Caki2 (cell line): ENCODE results near the gene MGAT5B. TPM values are rescaled to one million over a fixed set of nuclear protein-coding genes. Genes with fewer than 3 reads are reported as not detected.

Experiments used
- DNase-seq: peaks from one replicate; pipeline ENCODE4 v3.0.0-alpha.2; 2015; ENCODE audit warnings: low read depth
- in situ Hi-C: cut with HindIII; loops from 2 replicates; pipeline ENCODE4 v1.10.0; 2016; ENCODE audit warnings: low sequenced_read_pairs, low pct_unique_long_range_greater_than_20kb, mixed read lengths
- total RNA-seq: library from RNA; depleted of rRNA; stranded (reverse); fragments of >200 nt; shearing (Covaris generic); gene quantifications from 2 replicates; pipeline ENCODE4 v1.2.3, GENCODE V29; 2014; ENCODE audit warnings: low replicate concordance

The MGAT5B gene
- total RNA-seq, 1 experiment from 2014 or later, result 3.1 TPM

DNA sequence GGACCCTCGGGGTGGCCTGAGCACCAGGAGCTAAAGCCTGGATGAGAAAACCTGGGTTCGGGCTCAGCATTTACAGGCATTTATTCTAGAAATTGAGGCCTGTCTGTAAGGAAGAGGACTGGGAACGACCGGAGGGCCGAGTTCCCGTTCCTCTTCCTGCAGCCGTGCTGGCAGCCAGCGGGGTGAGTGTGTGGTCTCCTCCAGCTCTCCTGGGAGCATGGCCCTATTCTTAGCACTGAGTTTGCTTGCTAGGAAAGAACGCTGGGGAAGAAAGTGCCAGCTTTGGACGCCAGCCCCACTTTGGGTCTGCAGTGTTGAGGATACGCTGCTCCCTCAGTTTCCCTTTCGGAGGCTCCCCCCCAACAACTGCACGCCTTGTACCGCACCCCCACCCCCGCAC is 49.6 kb downstream of the MGAT5B start:
- in situ Hi-C loops, result no loop called here

DNA sequence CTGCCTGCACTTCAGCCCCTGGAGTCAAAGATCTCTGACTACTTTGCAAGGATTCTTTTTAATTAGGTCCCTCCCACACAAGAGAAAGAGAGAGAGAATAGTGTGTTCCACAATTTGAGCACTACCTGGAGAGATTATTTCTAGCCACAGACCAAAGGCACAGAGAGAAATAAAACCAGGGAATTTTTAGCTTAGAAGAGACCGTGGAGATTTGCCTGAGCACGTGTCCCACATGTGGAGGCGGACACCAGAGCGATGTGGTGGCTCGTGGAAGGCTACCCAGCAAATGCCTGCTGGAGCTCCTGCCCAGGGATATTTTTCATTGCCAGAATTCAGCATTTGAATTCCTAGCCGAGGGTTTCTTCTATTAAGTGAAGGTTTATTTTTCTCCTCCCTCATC is 50.6 kb downstream of the MGAT5B start:
- in situ Hi-C loops, result no loop called here
- no peak for DNase-seq

More for the DNA sequence above, 49.6 kb downstream of the MGAT5B start:
- no peak for DNase-seq

DNA sequence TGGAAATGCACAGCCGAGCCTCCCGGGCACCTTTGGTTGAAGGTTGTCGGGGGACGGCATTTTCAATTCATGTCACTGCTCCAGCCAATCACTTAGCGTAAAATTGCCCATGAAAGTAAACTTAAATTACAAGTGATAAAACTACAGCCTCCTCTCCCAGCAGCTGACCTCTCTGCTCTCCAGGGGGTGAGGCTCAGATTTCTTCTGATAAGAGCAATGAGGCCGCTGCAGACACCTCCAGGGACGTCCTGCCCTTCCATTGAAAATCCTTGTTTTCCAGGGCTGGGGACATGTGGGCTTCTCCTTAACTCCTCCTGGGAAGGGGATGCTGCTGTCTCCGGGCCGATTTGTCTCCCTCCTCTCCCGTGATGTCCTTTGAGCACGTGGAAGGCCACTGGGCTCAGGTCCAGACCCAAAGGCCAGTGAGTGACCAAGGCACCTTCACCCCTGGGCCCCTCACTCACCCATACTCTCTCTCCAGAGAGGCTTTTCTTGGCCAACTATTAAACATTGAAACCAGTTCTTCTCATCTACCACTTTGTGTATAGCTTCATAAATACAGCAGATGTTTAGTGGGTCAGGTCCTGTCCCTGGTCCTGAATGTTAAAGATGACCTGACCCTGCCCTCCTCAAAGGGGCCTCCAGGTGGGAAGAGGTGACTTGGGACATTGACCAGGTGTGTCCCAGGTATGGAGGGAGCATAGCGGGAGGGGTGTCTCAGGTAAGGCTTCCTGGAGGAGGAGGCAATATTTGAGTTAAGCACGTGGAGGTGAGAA is 52.3 kb downstream of the MGAT5B start:
- DNase-seq, result no peak
- in situ Hi-C loops, result no loop called here

DNA sequence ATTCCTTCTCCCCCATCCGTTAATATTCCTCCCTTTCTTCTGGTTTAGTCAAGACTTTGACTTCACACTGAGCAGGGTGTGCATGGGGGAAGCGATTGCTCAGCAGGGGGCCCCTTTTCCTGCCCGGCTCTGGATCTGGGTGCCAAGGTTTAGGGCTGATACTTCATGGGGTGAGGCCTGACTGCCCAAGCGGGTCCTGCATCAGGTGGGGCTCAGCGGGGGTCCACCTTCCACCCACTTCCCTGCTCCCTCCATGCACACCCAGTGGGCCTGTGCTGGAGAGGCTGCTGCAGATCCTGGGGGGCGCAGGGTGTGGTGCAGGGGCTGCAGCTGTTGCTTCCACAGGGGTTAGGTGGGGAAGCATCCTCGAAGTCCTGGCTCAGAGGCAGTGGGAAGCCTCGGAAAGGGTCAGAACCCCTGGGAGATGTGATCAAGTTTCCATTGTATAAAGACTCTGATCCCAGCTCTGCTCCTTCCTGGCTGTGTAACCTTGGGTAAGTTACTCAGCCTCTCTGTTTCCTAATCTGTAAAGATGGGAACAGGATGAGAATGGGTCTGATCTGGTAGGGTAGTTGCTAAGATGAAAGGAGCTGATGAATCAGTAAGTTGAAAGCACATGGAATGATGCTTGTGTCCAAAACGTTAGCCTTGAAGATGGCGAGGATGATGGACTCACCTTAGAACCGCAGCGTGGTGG is 53.3 kb downstream of the MGAT5B start:
- in situ Hi-C loops, result no loop called here
- DNase-seq, result no peak

DNA sequence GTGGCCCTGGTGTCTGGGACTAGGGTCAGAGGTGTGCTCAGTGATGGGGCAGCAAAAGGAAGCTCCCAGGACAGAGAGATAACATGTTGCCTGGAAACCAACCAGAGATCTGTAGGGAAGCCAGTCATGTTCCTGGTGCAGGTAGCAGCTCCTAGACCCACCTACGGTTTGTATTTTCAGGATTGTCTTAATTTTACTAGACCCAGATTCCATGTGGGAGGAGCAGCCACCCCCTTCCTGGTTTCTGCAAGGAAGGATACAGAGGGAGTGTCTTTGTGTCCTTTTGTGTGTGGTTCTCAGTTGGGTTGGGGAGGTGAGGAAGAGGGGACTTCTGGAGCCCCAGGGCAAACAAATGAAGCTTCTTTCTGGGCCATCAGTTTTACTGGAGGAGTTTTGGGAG is 53.9 kb downstream of the MGAT5B start:
- no peak for DNase-seq
- in situ Hi-C loops, result no loop called here

DNA sequence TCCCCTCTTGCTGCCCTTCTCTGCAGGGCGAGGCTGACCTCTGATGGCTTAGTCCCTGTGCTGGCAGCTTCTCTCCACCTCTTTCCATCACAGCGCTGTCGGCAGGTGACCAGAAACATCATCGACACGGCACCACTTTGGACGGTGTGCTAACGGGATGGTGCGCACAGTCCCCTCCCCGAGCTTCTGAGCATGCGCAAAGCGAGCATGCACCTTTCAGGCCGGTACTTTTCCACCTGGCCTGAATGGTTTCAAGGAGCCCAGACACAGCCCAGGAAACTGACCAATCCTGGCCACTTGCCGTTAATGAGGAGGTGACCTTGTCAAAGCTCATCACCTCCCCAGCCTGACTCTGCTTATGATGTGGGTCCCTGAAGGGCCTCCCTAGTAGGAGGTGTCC is 54.8 kb downstream of the MGAT5B start:
- in situ Hi-C loops, result no loop called here
- no peak for DNase-seq

DNA sequence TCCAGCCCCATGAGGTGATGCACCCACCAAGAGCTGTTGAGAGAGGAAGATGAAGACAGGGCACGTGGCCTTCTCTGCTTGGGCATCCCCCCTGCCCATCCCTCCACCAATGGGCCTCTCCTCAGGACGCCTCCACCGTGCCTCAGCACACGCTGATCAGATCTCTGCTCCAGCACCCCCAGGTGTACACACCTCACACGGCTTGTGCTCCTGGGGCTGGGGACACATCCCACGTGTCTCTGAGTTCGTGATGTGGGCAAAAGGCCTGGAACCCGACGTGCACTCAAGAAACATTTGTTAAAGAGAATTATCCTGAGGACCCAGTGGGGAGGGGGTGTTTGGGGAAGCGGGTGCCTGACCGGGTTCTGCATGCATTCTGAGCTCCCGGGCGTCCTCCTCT is 55.3 kb downstream of the MGAT5B start:
- in situ Hi-C loops, result no loop called here
- DNase-seq, result no peak

DNA sequence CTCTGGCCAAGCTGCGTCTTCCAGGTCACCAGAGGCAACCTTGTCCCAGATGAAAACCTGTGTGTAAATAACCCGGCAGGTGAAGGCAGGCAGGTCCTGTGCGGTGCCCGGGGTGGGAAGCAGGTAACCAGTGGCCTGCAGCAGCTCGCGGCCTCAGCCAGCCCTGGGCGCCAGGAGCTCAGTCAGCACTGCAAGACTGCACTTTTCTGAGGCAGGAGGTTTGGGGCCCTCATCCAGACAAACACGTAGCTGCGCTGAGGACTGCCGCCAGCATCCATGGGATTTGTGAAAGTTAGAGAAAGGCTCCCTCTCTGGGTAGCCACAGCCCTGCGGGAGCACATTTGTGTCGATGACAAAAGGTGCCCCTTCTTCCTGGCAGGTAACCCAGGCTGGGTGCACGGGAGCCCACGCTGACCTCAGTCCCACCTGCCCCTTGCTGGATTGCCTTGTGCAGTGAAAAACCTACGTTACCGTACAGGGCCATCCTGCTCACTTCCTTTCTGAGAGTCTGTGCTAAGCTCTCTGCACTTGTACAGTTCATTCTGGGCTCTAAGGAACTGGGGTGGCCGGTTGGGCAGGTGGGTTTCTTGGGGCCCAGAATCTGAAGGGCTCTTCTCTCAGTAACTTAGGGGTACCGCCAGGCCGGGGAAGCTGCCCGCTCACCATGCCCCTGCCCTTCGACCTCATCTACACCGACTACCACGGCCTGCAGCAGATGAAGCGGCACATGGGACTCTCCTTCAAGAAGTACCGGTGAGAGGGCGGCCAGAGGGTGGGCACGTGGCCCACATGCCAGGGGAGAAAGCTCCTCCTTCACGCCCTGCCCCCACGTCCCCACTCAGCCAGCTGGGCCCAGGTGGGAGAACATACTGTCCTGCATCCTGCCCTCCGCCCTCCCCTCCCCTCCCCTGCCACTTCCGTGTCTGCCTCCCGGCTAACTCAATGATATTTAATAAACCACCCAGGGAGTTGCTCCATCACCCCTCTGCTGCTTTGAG is 56.4 kb downstream of the MGAT5B start:
- in situ Hi-C loops, result no loop called here
- DNase-seq, result no peak

DNA sequence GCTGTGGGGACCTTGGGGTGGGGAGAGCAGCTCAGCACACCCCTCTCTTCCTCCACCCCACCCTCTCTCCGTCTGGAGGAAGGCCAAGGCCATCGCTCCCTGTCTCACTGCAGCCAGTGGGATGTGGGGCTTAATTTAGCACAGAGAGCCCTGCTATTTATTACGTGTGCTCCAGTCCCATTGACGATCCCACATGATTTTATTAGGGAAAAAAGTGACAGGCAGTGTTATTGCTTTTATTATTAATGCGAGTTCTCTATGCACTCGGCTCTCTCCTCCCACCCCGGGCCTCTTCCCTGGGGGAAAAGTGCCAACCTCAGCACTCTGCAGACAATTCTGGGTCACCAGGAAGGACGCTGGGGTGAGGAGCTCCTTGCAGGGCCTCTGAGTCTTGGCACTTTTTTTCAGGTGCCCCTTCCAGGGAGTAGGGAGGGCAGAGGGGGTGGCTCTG is 57.3 kb downstream of the MGAT5B start:
- DNase-seq, result no peak
- in situ Hi-C loops, result no loop called here

DNA sequence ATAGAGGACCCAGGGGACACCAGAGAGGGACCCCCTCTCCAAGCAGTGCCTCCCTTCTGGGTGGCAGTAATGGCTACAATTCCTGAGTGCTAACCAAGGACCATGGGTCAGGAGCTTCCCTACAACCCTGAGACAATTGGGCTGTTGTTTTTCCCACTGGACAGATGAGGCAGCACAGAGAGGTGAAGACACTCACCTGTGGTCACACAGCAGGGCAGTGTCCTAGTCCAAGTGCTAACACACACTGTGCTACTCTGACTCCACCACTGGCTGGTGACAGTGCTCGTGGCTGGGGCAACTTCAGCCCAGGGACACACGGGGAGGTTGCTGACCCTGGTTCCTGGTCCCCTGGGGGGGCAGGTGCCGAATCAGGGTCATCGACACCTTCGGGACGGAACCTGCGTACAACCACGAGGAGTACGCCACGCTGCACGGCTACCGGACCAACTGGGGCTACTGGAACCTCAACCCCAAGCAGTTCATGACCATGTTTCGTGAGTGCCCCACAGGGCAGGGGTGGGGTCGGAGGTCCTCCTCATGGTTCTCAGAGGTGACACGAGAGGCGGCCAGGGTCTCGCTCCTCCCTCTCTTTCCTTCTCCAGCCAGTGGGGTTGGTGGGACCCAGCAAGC is 58.1 kb downstream of the MGAT5B start:
- in situ Hi-C loops, result no loop called here

DNA sequence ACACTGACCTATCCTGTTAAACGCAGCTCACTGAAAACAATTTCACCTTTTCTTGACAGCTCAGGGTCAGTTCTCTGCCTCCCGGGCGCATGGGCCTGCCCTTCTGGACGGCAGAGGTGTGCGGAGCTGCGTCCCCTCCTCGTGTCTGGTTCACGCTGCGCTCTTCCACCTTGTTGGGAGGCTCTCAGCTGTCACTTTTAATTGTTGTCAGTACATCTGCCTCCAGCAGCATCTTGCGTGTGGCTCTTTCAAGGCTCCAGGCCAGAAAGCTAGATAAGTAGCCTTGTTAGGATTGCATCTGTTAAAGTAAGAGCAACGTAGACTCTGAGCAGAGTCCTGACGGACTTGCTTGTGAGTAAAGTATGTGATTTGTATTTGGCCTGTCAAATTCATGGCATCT is 59.4 kb downstream of the MGAT5B start:
- no peak for DNase-seq
- in situ Hi-C loops, result no loop called here

More for the DNA sequence above, 58.1 kb downstream of the MGAT5B start:
- DNase-seq, result no peak

DNA sequence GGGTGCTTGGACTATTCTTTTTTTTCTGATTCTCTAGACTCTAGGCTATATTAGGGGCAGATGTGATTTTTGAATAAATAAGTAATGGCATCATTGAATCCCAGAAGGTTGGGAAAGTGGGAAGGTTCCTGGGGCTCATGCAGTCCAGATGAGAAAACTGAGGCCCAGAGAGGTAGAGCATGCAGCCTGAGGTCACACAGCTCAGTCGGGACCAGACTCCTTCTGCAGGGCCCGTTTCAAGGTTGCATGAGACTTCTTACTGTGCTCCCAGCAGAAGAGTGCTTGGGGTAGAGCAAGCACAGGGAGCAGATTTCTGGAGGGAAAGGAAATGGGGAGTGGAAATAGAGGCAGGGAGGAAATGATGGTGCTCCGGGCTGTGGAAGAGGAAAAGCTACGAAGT is 59.8 kb downstream of the MGAT5B start:
- in situ Hi-C loops, result no loop called here
- DNase-seq, result no peak

DNA sequence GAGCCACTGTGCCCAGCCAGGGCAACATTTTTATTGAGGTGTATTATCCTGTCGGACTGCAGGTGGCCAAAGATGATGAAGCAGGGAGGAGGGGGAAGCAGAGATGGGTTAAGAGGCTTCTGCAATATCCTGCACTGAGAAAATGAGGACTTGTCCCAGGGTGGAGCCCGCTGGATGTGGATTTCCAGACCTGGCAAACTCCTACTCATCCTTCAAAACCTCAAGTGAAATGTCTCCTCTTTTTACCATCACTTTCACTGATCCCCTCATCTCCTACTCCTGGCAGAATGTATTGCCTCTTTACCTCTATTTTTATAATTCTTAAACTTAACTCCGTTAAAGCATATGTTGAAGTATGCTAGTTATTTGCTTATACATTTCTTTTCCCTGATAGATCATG is 60.9 kb downstream of the MGAT5B start:
- DNase-seq, result no peak
- in situ Hi-C loops, result no loop called here

DNA sequence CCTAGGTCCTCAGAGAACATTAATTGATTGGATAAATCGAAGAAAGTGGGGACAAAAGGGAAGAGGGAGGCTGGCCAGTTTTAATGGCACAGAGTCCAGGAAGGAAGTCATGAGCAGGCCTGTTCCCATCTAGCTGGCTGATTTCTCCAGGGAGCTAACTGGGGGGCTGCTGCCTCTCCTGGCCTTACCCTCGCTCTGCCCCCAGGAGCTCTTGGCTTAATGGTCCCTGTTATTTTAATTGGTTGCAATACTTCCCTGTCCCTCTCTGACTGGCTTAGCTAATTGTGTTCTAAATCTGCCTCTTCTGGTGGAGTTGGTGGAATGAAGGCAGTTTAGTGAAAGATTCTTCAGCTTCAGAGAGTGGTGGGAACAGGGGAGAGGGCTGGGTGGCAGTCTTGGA is 61.4 kb downstream of the MGAT5B start:
- DNase-seq, result no peak
- in situ Hi-C loops, result no loop called here

DNA sequence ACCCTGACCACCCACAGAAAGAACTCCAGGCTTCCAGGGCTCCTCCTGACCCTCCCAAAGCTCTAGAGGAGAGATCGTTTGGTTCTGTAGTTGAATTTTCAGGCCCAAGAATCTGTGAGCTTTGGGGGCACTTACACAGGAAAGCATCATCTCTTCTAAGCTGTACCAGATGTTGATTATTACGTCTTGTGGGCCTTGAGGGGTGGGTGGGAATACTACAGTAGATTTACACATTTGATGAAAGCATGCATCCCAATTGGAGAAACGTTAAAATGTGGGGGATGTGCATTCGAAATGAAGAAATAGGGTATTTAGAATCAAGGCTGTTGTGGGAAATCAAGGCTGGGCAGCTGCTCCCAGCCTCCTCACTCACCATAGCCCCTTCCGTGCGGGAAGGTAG is 61.9 kb downstream of the MGAT5B start:
- in situ Hi-C loops, result no loop called here
- no peak for DNase-seq

DNA sequence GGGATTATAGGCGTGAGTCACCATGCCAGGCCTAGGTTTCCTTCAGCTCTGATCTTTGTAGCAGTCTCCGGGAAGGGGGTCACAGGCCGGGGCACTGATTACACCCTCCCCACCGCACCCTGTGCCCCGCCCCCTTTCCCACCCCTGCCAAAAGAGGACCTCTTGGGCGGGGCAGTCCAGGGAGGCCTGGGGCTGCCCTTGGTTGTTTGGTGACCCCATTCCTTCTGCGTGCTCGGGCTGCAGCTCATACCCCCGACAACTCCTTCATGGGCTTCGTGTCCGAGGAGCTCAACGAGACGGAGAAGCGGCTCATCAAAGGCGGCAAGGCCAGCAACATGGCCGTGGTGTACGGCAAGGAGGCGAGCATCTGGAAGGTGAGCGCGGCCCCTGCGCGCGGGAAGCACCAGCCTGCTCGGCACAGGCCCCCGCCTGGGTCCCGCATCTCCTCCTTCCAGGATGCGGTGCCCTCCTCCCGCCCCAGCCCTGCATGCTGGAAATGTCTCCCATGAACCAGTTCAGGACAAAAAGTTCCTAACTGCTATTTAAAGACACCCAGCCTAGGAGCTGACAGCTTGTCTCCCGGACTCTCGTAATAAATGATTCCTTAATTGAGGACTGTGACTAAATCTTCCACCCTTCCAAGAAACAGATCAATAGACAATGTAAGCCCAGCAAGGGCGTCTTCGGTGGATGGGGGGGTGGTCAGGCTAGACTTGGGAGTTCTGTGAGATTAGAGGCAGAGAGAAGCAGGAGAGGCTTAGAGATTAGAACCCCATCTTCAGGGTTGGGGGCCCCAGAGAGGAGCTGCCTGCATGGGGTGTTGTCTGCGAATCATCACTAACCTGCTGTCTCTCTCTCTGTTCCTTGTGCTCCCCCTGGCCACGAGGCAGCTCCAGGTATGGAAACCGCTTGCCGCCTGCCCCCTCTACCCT is 64.5 kb downstream of the MGAT5B start:
- DNase-seq, result no peak
- in situ Hi-C loops, result no loop called here

DNA sequence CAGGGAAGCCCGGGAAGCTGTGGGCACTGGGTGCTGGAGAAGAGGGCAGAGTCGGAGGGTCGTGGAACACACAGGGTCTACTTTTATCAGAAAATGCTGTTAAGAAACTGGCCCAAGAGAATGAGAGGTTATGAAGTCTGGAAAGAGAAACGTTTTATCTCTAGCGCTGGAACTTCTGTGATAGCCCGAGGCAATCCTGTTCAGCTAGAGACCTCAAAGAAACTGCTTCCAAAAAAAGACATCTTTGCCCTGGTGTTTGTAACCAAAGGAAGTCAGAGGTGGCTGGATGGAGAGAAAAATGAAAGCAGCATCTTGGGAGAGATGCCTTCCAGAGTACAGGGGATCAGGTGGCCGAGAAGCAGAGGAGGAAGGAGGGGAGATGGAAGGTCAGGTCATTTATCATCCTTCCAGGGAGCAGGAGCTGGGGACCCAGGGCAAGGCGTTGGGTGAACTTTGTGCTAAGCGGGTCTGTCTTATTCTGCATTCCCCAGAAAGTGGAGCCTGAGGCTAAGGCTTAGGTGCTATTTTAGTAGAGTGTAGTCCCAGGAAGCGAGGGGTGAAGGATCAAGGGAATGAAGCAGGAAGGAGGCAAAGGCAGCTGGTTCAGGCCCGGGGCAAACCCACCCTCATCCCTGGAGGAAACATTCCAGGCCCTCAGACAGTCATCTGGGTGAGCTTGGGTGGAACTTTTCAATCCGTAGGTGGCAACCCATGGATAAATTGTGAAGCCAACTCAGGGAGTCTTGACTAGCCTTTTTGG is 66.5 kb downstream of the MGAT5B start:
- DNase-seq, result no peak
- in situ Hi-C loops, result no loop called here
